ENCODE data around the gene ELANE. TPM values are rescaled to one million over a fixed set of nuclear protein-coding genes. Genes with fewer than 3 reads are reported as not detected.

The ELANE gene
- total and polyA plus RNA-seq, 2 experiments from 2014 or later: 0.81 to 0.83 TPM

DNA sequence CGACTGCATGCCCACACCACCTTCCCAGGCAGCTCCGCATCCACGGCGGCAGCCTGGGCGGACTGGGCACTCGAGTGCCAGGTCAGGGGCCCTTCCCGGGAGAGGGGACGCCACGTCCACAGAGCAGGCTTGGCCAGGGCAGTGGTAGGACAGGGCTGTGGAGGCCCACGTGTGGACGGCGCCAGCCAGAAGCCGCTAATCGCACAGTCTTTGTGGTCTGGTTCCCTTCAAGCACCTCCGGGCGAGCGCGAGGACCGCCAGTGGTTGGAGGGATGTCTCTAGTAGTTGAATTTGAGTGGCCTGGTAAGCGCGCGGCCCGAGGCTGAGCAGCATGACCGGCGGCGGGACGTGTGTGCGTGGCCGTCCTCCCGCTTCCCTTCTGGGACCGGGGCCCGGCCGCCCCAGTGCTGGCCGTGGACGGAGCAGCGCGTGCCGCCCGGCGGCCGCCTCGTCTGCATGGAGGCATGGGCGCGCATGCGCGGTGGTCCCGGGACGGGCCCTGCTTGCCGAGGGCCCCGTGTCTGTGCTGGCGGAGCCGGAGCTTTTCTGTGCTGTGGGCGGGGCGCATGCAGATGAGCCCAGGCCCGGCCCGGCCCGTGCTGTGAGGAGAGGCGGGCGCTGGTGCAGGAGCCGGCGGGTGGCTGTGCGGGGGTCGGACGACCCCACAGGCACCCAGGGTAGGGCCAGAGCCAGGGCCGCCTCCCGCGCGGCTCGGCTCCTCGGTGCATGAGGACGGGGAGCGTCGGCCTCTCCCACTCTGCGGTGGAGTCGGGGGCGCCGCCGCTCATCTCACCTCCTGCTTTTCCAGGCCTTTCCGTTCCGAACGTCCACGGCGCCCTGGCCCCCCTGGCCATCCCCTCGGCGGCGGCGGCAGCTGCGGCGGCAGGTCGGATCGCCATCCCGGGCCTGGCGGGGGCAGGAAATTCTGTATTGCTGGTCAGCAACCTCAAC is 46.2 kb upstream of the ELANE start:
- H4K20me1 ChIP-seq (ENCODE audit: insufficient read depth, poor library complexity, severe bottlenecking): peaks cover 100% of the 10 kb centered on the region
- DNase-seq (ENCODE audit: low spot score): no peak
- H3K4me2 ChIP-seq: no peak overlapping the region
- H2AFZ ChIP-seq: no peak overlapping the region
- H3K27me3 ChIP-seq: no peaks in the 10 kb centered on the region
- H3K79me2 ChIP-seq: peaks cover 88% of the 10 kb centered on the region
- no peaks in the 10 kb centered on the region for H3K9me3 ChIP-seq (ENCODE audit: low read depth)
- no peak for TF ChIP-seq EZH2phosphoT487 (IDR thresholded peaks at IDR 0.05; ENCODE audit: low read depth, severe bottlenecking, unreplicated experiment)
- no peak for TF ChIP-seq CTCF (IDR thresholded peaks at IDR 0.05; ENCODE audit: poor library complexity)
- no peak for TF ChIP-seq EZH2 (IDR thresholded peaks at IDR 0.05; ENCODE audit: borderline replicate concordance)
- H3K36me3 ChIP-seq (replicated peaks; ENCODE audit: insufficient read depth, low read depth): peaks cover 5% of the 10 kb centered on the region
- no peaks in the 10 kb centered on the region for H3K9me2 ChIP-seq (replicated peaks; ENCODE audit: insufficient read depth)
- 96% methylated on average over 85 of the region's 93 CpGs for WGBS (ENCODE audit: low lambda C conversion rate, missing lambda C conversion rate)
- H3K4me3 ChIP-seq: no peak overlapping the region
- H3K4me1 ChIP-seq (ENCODE audit: insufficient read depth): peaks cover 23% of the 10 kb centered on the region
- H3K27ac ChIP-seq: no peak overlapping the region

GRCh38 chr19:806815-807421 is 45.2 kb upstream of the ELANE start:
- Histone ChIP-seq H3K4me2 (no peak overlapping the region), H4K20me1 (ENCODE audit: insufficient read depth, poor library complexity, severe bottlenecking) (peaks cover 95% of the 10 kb centered on the region), H3K4me3 (no peak overlapping the region), H2AFZ (no peak overlapping the region), H3K79me2 (peaks cover 78% of the 10 kb centered on the region), H3K36me3 (replicated peaks; ENCODE audit: insufficient read depth, low read depth) (peaks cover 5% of the 10 kb centered on the region), H3K9me2 (replicated peaks; ENCODE audit: insufficient read depth) (no peaks in the 10 kb centered on the region), H3K27me3 (no peaks in the 10 kb centered on the region), H3K4me1 (ENCODE audit: insufficient read depth) (peaks cover 12% of the 10 kb centered on the region), H3K27ac (no peak overlapping the region), H3K9me3 (ENCODE audit: low read depth) (no peaks in the 10 kb centered on the region)
- 92% methylated on average over 30 of the region's 34 CpGs for WGBS (ENCODE audit: low lambda C conversion rate, missing lambda C conversion rate)
- TF ChIP-seq EZH2 (IDR thresholded peaks at IDR 0.05; ENCODE audit: borderline replicate concordance) (no peak), CTCF (IDR thresholded peaks at IDR 0.05; ENCODE audit: poor library complexity) (no peak), EZH2phosphoT487 (IDR thresholded peaks at IDR 0.05; ENCODE audit: low read depth, severe bottlenecking, unreplicated experiment) (no peak)
- DNase-seq (ENCODE audit: low spot score): no peak

DNA sequence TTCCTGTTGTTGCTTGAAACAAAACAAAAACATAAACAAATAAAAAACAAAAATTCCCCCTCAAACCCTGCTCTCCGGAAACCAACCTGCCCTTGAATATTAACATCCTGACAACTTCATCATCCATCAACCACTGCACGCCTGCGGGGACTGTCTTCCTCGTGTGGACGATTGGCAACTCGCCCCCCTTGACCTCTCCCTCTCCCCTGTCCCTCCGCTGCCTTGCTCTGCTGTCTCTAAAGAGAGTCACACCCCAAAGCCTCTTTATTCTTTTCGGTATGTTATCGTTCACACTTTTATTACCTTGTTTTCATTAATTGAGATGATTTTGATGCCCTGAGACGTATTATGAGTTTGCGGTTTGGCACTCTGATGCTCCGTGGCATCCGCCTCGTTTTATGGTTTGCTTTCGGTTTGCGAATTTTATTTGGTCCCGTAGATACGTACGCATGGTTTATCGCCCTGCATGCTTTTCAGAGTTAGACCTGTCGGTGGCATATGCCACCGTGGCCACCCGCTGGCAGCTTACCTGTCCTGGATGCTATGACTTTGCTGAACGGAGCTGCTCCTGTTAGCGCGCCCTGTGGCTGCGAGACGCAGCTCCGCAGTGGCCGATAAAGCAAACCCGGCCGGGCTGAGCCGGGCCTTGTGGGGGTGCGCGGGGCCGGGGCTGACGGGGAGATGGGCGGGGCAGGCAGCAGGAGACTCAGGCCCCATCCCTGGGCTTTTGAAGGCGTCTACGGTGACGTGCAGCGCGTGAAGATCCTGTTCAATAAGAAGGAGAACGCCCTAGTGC is 44.3 kb upstream of the ELANE start:
- Histone ChIP-seq H3K27ac (no peak overlapping the region), H3K4me1 (ENCODE audit: insufficient read depth) (peaks cover 3% of the 10 kb centered on the region), H3K27me3 (no peaks in the 10 kb centered on the region), H4K20me1 (ENCODE audit: insufficient read depth, poor library complexity, severe bottlenecking) (peaks cover 86% of the 10 kb centered on the region), H2AFZ (no peak overlapping the region), H3K9me2 (replicated peaks; ENCODE audit: insufficient read depth) (no peaks in the 10 kb centered on the region), H3K4me3 (no peak overlapping the region), H3K79me2 (peaks cover 68% of the 10 kb centered on the region), H3K4me2 (no peak overlapping the region), H3K9me3 (ENCODE audit: low read depth) (no peaks in the 10 kb centered on the region), H3K36me3 (replicated peaks; ENCODE audit: insufficient read depth, low read depth) (peaks cover 5% of the 10 kb centered on the region)
- 95% methylated on average over 38 of the region's 44 CpGs for WGBS (ENCODE audit: low lambda C conversion rate, missing lambda C conversion rate)
- no peak for TF ChIP-seq CTCF (IDR thresholded peaks at IDR 0.05; ENCODE audit: poor library complexity)
- TF ChIP-seq EZH2phosphoT487 (IDR thresholded peaks at IDR 0.05; ENCODE audit: low read depth, severe bottlenecking, unreplicated experiment): no peak
- TF ChIP-seq EZH2 (IDR thresholded peaks at IDR 0.05; ENCODE audit: borderline replicate concordance): no peak
- no peak for DNase-seq (ENCODE audit: low spot score)

Measured in hepatocyte (in vitro differentiated cells).